ENCODE measurements around the gene ZNF565. TPM values are rescaled to one million over a fixed set of nuclear protein-coding genes. Genes with fewer than 3 reads are reported as not detected.
A peak's percentile ranks its signal among the peaks of the same experiment; 100 is the strongest.

Gene ZNF565
- polyA plus RNA-seq (2011; rRNA removed): 2.2 and 2.7 TPM in 2 replicates
- polyA minus RNA-seq (2011; rRNA and poly(A)+ RNA removed): 2.4 and 2.7 TPM in 2 replicates

DNA sequence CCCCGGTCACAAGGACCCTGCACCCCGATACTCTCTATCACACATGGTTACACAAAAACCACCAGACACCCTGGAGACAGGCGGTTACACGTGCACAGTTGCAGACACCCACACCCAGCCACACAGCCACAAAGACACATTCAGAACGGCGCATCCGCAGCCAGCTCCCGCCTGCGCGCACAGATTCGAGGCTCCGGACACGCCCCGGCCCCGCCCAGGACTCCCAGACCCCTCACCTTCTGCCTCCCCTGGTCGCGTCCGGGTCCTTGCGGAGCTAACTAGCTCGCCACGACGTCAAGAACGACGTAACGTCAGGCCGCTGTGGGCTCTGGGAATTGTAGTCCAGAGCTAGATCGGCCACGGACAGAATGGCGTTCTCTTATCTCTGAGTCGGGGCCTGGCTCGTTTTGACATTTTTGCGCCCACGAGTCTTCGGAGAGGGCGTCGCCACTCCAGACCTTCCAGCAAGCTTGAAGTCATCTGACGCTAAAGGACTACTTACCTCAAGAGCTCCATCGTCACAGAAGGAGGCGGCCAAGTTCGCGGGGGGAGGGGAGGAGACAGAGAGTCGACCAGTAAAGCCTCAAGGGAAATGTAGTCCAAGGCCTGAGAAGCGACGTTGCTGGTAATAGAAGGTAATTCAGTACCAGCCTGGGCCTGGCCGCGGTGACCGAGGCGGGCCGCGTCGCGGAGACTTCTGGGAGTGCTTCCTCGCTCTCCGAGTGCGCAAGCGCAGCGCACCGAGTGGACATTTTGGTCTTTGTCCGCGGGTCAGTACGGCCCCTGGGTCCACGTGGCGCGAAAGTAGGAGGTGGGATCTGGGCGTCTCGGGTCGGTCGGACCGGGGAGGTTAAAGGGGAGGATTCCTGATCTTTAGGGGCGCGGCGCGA is at the start of gene ZNF565, which contains the start of gene ZNF146:
ZNF565 (minus strand) TSS at position 280 of the 890 bp plus-strand sequence. CDS start 12,680 bp downstream, outside the sequence.
ZNF146 (plus strand) TSS at position 721 of the 890 bp plus-strand sequence. CDS start 21,335 bp downstream, outside the sequence.
- TF ChIP-seq, protein P1, sequence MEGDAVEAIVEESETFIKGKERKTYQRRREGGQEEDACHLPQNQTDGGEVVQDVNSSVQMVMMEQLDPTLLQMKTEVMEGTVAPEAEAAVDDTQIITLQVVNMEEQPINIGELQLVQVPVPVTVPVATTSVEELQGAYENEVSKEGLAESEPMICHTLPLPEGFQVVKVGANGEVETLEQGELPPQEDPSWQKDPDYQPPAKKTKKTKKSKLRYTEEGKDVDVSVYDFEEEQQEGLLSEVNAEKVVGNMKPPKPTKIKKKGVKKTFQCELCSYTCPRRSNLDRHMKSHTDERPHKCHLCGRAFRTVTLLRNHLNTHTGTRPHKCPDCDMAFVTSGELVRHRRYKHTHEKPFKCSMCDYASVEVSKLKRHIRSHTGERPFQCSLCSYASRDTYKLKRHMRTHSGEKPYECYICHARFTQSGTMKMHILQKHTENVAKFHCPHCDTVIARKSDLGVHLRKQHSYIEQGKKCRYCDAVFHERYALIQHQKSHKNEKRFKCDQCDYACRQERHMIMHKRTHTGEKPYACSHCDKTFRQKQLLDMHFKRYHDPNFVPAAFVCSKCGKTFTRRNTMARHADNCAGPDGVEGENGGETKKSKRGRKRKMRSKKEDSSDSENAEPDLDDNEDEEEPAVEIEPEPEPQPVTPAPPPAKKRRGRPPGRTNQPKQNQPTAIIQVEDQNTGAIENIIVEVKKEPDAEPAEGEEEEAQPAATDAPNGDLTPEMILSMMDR (IDR thresholded peaks at IDR 0.05; ENCODE audit: insufficient read depth, low read depth, low read length): no peak
- ChIA-PET POLR2A (interaction anchor here (0.6 to 1.3 kb wide), 4 partner anchors 10 to 100 kb away, joined by 3 to 8 read pairs (median 6); partner anchors contain the start of gene POLR2I), CTCF (interaction anchor here (0.9 to 1.0 kb wide), 2 partner anchors 24 to 87 kb away, joined by 3 read pairs; no protein-coding TSS in a partner anchor)
- peak; percentile 93 for DNase-seq (ENCODE audit: low read depth)
- Histone ChIP-seq H3K36me3 (ENCODE audit: control insufficient read depth, insufficient read depth, low read length) (peaks cover 3% of the 10 kb centered on the region; the same call in 1 of the 2 replicates), H3K27me3 (ENCODE audit: control insufficient read depth, insufficient read depth, low read length) (no peaks in the 10 kb centered on the region), H3K4me3 (ENCODE audit: low read depth, low read length) (peak within 1 kb of the TSS; percentile 95)

DNA sequence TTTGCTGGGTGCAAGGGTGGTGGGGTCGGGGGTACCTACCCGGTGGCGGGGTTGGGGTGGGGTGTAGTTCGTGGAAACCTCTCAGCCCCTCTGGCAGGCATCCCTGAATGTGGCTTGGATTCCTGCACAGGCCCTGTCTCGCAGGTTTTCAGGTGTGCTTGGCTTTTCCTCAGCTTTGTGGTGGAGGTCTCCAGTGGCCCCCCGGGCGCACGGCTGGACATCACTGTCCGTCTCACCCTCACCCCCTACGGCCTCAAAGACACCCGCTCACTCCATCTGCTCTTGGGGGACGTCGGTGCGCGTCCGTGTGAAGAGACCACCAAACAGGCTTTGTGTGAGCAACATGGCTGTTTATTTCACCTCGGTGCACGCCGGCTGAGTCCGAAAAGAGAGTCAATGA is 44.7 kb upstream of the ZNF565 start:
- DNase-seq (ENCODE audit: low read depth): no peak
- POLR2A ChIA-PET: no interaction called here
- H3K36me3 ChIP-seq (ENCODE audit: control insufficient read depth, insufficient read depth, low read length): no peaks in the 10 kb centered on the region
- H3K4me3 ChIP-seq (ENCODE audit: low read depth, low read length): no peak overlapping the region
- CTCF ChIA-PET: no interaction called here
- H3K27me3 ChIP-seq (ENCODE audit: control insufficient read depth, insufficient read depth, low read length): no peaks in the 10 kb centered on the region
- TF ChIP-seq, protein P1 (IDR thresholded peaks at IDR 0.05; ENCODE audit: insufficient read depth, low read depth, low read length): no peak

DNA sequence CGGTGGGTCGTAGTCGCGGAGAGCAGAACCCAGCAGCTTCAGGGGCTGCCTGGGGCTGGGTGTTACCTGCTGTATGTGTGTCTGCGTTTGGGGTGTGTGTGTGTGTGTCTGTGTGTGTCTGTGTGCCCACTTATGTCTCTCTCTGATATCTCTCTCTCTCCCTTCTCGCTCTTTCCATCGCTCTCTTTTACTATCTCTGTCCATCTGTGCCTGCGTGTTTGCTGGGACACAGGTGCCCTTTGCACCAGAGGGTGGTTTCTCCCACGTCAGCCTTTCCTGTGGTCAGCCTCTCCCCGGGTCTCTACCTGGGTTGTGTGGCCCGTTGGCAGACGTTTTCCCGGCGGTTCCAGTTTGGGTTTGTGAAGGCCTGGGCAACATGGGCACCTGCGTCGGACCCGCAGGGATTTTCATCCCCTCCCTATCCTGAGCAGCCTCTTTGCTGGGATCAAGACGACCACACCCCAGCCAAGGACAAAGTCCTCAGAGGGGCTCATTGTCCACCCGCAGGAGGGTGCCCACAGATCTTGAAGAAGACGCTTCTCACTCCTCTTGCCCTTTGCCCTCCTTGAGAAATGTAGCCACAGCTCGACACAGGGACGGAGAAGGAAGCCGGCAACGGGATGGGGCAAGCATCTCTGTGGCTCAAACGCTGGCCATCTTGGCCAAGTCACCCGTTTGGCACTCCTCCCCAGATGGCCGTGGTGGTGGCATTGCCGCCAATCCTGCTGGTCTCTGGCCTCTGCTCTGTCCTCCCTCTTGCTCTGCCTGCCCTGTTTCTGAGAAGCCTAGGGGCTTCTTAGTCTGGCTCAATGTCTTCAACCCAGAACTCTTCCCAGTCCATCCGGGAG is 43.8 kb upstream of the ZNF565 start:
- ChIA-PET POLR2A (no interaction called here), CTCF (no interaction called here)

DNA sequence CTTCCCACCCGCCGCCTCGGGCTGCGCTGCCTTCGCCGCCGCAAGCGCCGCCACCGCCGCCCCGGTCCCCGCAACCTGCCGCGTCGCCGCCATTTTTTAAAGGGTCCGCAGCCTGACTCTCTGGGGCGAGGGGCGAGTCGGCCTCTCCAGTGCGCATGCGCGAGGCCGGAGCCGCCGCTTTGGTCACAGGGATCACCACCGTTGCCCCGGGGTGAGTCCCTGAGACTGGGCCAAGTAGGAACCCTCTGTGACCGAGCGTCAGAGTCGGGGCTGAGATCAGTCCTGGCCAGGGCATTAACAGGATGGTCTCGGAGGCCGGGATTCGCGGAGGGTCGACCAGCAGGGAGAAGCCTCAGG is 43.0 kb upstream of the ZNF565 start:
- POLR2A ChIA-PET: no interaction called here
- Histone ChIP-seq H3K27me3 (ENCODE audit: control insufficient read depth, insufficient read depth, low read length) (no peaks in the 10 kb centered on the region), H3K36me3 (ENCODE audit: control insufficient read depth, insufficient read depth, low read length) (no peaks in the 10 kb centered on the region), H3K4me3 (ENCODE audit: low read depth, low read length) (peak overlapping the region; percentile 18)
- CTCF ChIA-PET: no interaction called here
- DNase-seq (ENCODE audit: low read depth): no peak
- TF ChIP-seq, protein P1 (IDR thresholded peaks at IDR 0.05; ENCODE audit: insufficient read depth, low read depth, low read length): no peak

More for the DNA sequence above, 43.8 kb upstream of the ZNF565 start:
- Histone ChIP-seq H3K36me3 (ENCODE audit: control insufficient read depth, insufficient read depth, low read length) (no peaks in the 10 kb centered on the region), H3K27me3 (ENCODE audit: control insufficient read depth, insufficient read depth, low read length) (no peaks in the 10 kb centered on the region), H3K4me3 (ENCODE audit: low read depth, low read length) (no peak overlapping the region)
- DNase-seq (ENCODE audit: low read depth): no peak
- TF ChIP-seq, protein P1 (IDR thresholded peaks at IDR 0.05; ENCODE audit: insufficient read depth, low read depth, low read length): no peak
